H1 (cell line): ENCODE results near the gene TRAPPC5. TPM values are rescaled to one million over a fixed set of nuclear protein-coding genes. Genes with fewer than 3 reads are reported as not detected.

Experiments
- ATF2 ChIP-seq: IDR thresholded peaks from 2 replicates; pipeline ENCODE4 v1.6.1; 2012; ENCODE audit warnings: low read length, inconsistent platforms
- CHD7 ChIP-seq: fragments of 300-600 bp; sonication (generic); IDR thresholded peaks from 2 replicates; pipeline ENCODE4 v1.7.1; 2012; ENCODE audit warnings: low read length, moderate library complexity, mild to moderate bottlenecking, inconsistent platforms; ENCODE audit not compliant: insufficient replicate concordance
- CREB1 ChIP-seq: IDR thresholded peaks from 2 replicates; pipeline ENCODE4 v1.6.1; 2012; ENCODE audit warnings: inconsistent platforms
- CTCF ChIP-seq, 3 experiments: IDR thresholded peaks; 1 replicate in 2 of 3; 2 replicates in 1 of 3; pipeline versions ENCODE4 v1.5.1 to v1.6.1; 2011; ENCODE audit warnings: low read length in 3 of 3, mild to moderate bottlenecking in 3 of 3, inconsistent platforms in 2 of 3, low read depth in 1 of 3, moderate library complexity in 1 of 3; ENCODE audit not compliant: insufficient read depth in 1 of 3; ENCODE audit errors: control extremely low read depth in 1 of 3
- ZNF274 ChIP-seq: IDR thresholded peaks from 2 replicates; pipeline ENCODE4 v1.7.0; 2012; ENCODE audit warnings: low read length, borderline replicate concordance; ENCODE audit errors: extremely low read depth
- polyA plus RNA-seq, 7 experiments: library from polyadenylated mRNA; depleted of rRNA in 3 of 7; stranded (reverse) in 5 of 7; unstranded in 2 of 7; fragments of >200 nt in 5 of 7; fragments of 200-250 nt in 2 of 7; gene quantifications; 1 replicate in 5 of 7; 2 replicates in 1 of 7; 4 replicates in 1 of 7; pipeline versions ENCODE4 v1.2.1 to v1.2.3, GENCODE V29; 2011 to 2013; ENCODE audit warnings: missing spikeins in 2 of 7, mixed read lengths in 2 of 7
- total RNA-seq: library from RNA; stranded (reverse); fragmentation: NEBNext Ultra II Directional; extraction: Animal tissue kit (Norgen Biotek cat#: 25700); gene quantifications from 2 replicates; pipeline ENCODE4 v1.2.1, GENCODE V29; 2021

The TRAPPC5 gene
- total and polyA plus RNA-seq, 2 of the 8 experiments (the other 6 are each of a cell fraction or from before 2014, with no cell fraction given) = 109 to 120 TPM

GRCh38 chr19:7681340-7682174, 924 bp downstream of the TRAPPC5 start (continued):
- no peak for TF ChIP-seq CHD7
- peak; percentile 54; the same call in 1 of the 2 replicates for TF ChIP-seq CREB1
- peak; percentile 65 to 75 (median 71) for TF ChIP-seq CTCF (IDR thresholded peaks at IDR 0.05; ENCODE audit: control extremely low read depth in 1 of 3, insufficient read depth in 1 of 3, low read depth in 1 of 3, low read length in 3 of 3)
- no peak for TF ChIP-seq ATF2
- no peak for TF ChIP-seq ZNF274
